Thoracic aorta (tissue), 2 donors: Measurements from ENCODE around the gene IPO11. TPM values are rescaled to one million over a fixed set of nuclear protein-coding genes. Genes with fewer than 3 reads are reported as not detected.

Experiments used
- ATAC-seq: fragments of 150-250 bp; one replicate; pipeline ENCODE4 v1.8.0; 2017; ENCODE audit warnings: low read depth; ENCODE audit not compliant: insufficient number of reproducible peaks, low FRiP score
- DNase-seq: peaks from one replicate; pipeline ENCODE4 v3.0.0-alpha.2; 2020; ENCODE audit warnings: low spot score
- H3K27ac ChIP-seq, 2 donors: fragments of 200-600 bp; sonication (generic); 1 replicate in 1 of 2; 2 replicates in 1 of 2; pipeline ENCODE4 v1.5.1; 2016; ENCODE audit warnings: mild to moderate bottlenecking in 2 of 2, moderate library complexity in 2 of 2
- H3K27me3 ChIP-seq: fragments of 200-600 bp; sonication (generic); replicated peaks from 2 replicates; pipeline ENCODE4 v1.6.0; 2016; ENCODE audit warnings: mild to moderate bottlenecking; ENCODE audit not compliant: insufficient read depth
- H3K36me3 ChIP-seq: fragments of 200-600 bp; sonication (generic); one replicate; pipeline ENCODE4 v1.5.1; 2016
- H3K4me1 ChIP-seq, 2 donors: fragments of 200-600 bp; sonication (generic); 1 replicate in 1 of 2; 2 replicates in 1 of 2; pipeline versions ENCODE4 v1.5.1 to v1.6.0; 2016; ENCODE audit warnings: low read depth in 2 of 2, mild to moderate bottlenecking in 1 of 2; ENCODE audit not compliant: control insufficient read depth in 1 of 2
- H3K4me3 ChIP-seq: fragments of 200-600 bp; sonication (generic); 2 replicates; pipeline ENCODE4 v1.5.1; 2016; ENCODE audit warnings: mild to moderate bottlenecking
- H3K9me3 ChIP-seq: fragments of 200-600 bp; sonication (generic); 2 replicates; pipeline ENCODE4 v1.5.1; 2016
- total RNA-seq, 2 donors: library from RNA; depleted of rRNA; stranded (reverse); fragments of >200 nt; gene quantifications; one replicate each; pipeline versions ENCODE4 v1.1.0 to v1.2.3, GENCODE V29; 2016
- TF ChIP-seq, protein P1 (sequence below): fragments of 200-600 bp; sonication (generic); IDR thresholded peaks from one replicate; pipeline ENCODE4 v1.5.1; 2019; ENCODE audit warnings: antibody characterized with exemption

Gene IPO11
- total RNA-seq = 10 to 100 TPM; 10.7 to 16.5 TPM

DNA sequence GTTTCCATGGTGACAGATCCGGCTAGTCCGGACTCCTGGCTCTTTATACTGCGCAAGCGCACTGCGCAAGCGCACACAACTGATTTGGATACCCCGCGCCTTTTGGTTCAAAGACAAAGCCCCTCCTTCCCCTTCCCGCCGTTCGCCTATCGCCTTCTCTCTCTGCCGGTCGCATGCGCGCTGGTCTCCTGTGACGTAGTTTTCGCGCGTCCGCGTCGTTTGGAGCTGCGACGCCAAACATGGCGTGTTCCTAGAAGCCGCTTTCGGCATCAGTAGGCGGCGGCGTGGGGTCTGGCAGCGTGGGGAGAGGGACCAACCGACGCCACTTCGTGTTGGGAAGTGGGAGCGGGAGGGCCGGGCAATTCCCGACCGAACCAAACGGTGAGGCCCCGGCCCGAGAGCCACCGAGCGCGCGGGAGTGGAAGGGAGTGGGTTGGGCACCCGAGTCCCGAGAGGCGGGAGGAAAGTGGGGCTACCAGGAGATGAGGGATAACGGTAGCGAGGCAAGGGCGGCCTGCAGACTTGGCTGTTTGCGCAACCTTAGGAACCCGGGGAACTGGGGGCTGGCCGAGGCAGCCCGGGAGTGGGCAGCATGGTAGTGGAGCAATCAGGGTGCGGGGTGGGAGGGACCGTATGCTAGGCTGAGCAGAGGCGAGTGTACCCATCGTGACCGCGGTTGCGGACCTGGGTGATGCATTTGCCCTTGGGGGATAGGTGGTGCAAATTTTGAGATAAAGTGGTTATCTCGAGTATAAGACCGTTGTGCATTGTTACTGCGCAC is at the start of gene IPO11:
Gene IPO11, plus strand, starts transcription at position 215 of the 781 bp plus-strand sequence. CDS start 24,517 bp downstream, outside the sequence.
- Histone ChIP-seq H3K4me3 (peak within 1 kb of the TSS; percentile 89), H3K9me3 (no peaks in the 10 kb centered on the region), H3K36me3 (no peaks in the 10 kb centered on the region), H3K4me1 (peaks cover 3 to 19% of the 10 kb centered on the region in 2 donors), H3K27ac (peak within 1 kb of the TSS; percentile 47 to 80), H3K27me3 (no peaks in the 10 kb centered on the region)
- TF ChIP-seq, protein P1, sequence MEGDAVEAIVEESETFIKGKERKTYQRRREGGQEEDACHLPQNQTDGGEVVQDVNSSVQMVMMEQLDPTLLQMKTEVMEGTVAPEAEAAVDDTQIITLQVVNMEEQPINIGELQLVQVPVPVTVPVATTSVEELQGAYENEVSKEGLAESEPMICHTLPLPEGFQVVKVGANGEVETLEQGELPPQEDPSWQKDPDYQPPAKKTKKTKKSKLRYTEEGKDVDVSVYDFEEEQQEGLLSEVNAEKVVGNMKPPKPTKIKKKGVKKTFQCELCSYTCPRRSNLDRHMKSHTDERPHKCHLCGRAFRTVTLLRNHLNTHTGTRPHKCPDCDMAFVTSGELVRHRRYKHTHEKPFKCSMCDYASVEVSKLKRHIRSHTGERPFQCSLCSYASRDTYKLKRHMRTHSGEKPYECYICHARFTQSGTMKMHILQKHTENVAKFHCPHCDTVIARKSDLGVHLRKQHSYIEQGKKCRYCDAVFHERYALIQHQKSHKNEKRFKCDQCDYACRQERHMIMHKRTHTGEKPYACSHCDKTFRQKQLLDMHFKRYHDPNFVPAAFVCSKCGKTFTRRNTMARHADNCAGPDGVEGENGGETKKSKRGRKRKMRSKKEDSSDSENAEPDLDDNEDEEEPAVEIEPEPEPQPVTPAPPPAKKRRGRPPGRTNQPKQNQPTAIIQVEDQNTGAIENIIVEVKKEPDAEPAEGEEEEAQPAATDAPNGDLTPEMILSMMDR = no peak
- peak; percentile 100 for ATAC-seq
- DNase-seq = peak; percentile 89

DNA sequence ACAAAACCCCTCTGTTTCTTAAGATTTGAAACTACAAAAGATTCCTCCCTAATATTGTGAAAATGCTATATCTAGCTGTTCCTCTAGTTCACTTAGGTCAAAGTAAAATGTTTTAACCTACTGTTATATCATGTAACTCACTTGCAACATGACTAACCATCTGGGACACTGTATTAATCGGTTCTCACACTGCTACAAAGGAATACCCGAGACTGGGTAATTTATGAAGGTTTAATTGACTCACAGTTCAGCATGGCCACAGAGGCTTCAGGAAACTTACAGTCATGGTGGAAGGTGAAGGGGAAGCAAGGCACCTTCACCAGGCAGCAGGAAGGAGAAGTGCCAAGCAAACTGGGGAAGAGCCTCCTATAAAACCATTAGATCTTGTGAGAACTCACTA is 43.5 kb upstream of the IPO11 start:
- no peaks in the 10 kb centered on the region for H3K4me1 ChIP-seq
- no peak for DNase-seq
- no peaks in the 10 kb centered on the region for H3K9me3 ChIP-seq
- H3K4me3 ChIP-seq = no peak overlapping the region
- no peak overlapping the region for H3K27ac ChIP-seq
- TF ChIP-seq, protein P1 = no peak
- no peak for ATAC-seq
- no peaks in the 10 kb centered on the region for H3K27me3 ChIP-seq
- H3K36me3 ChIP-seq = peaks cover 13% of the 10 kb centered on the region

DNA sequence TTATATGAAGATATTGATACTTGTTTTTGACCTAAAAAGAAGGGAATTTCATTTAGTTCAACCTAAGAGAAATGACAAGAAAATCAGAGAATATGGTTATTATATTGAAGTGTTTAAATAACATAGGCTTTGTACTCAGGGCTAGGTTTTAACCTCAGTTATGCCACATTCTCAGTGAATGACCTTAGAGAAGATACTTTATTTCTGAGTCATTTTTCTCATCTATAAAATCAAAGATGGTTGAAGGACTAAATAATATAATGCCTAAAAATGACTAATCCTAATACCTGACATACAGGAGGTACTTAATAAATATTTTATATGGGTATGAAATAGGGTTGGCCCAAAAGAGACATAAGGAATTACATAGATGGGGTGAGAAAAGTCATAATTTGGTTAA is 41.2 kb upstream of the IPO11 start:
- H3K36me3 ChIP-seq = peaks cover 12% of the 10 kb centered on the region
- no peak for ATAC-seq
- TF ChIP-seq, protein P1 = no peak
- no peaks in the 10 kb centered on the region for H3K27me3 ChIP-seq
- H3K27ac ChIP-seq = no peak overlapping the region
- no peaks in the 10 kb centered on the region for H3K9me3 ChIP-seq
- H3K4me1 ChIP-seq = no peaks in the 10 kb centered on the region
- DNase-seq = no peak
- no peak overlapping the region for H3K4me3 ChIP-seq

DNA sequence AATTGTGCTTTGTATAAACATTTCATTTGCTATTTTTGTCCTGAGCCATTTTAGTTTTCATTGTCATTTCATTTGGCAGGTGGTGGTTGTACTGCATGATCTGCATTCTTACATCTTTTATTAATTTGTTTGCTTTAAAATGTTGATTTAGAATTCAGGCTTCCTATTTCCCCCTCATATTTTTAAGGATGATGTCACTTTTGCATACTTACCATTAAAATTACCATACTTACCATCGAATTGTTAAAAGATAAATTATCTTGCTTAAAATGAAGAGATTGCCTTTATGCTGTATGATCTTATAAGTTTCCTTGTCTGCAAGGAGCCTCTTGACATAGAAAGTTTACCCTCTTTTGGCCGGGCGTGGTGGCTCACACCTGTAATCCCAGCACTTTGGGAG is 40.0 kb upstream of the IPO11 start:
- TF ChIP-seq, protein P1 = no peak
- Histone ChIP-seq H3K36me3 (peaks cover 12% of the 10 kb centered on the region), H3K9me3 (no peaks in the 10 kb centered on the region), H3K27me3 (no peaks in the 10 kb centered on the region), H3K27ac (no peak overlapping the region), H3K4me1 (no peaks in the 10 kb centered on the region), H3K4me3 (no peak overlapping the region)
- ATAC-seq = no peak
- DNase-seq = no peak

DNA sequence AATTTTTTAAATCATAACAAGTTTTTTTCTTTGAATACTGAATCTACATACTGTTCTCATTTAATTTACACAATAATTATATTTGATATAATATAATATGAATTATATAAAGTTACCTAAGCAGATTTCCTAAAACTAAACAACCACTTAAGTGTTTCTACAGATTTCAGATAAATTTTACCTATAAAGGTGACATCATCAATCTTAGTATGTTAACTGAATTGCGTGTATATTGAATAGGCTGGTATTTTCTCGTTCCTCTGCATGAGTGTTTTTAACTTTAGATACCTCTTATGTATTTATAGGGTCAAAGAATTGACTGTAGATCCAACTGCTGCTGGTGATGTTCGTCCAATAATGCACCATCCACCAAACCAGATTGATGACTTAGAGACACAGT is 39.2 kb upstream of the IPO11 start:
- no peak overlapping the region for H3K27ac ChIP-seq
- TF ChIP-seq, protein P1 = no peak
- no peaks in the 10 kb centered on the region for H3K4me1 ChIP-seq
- DNase-seq (no peak), ATAC-seq (no peak)
- H3K36me3 ChIP-seq = peaks cover 18% of the 10 kb centered on the region
- no peak overlapping the region for H3K4me3 ChIP-seq
- no peaks in the 10 kb centered on the region for H3K27me3 ChIP-seq
- no peaks in the 10 kb centered on the region for H3K9me3 ChIP-seq
